GM12872 (cell line): ENCODE results near the gene CSF3.

Experiments
- TF ChIP-seq, protein P1 (sequence below): IDR thresholded peaks from 3 replicates; pipeline ENCODE4 v1.5.1; 2011; ENCODE audit warnings: low read depth, mild to moderate bottlenecking, low read length, moderate library complexity; ENCODE audit not compliant: insufficient read depth

Gene CSF3, protein sequence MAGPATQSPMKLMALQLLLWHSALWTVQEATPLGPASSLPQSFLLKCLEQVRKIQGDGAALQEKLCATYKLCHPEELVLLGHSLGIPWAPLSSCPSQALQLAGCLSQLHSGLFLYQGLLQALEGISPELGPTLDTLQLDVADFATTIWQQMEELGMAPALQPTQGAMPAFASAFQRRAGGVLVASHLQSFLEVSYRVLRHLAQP

GRCh38 chr17:40015005-40015997 lies at the start of gene CSF3:
TSS of gene CSF3 (plus strand) at chr17:40015440. CDS start at chr17:40015475, 35 bp downstream.
- TF ChIP-seq, protein P1, sequence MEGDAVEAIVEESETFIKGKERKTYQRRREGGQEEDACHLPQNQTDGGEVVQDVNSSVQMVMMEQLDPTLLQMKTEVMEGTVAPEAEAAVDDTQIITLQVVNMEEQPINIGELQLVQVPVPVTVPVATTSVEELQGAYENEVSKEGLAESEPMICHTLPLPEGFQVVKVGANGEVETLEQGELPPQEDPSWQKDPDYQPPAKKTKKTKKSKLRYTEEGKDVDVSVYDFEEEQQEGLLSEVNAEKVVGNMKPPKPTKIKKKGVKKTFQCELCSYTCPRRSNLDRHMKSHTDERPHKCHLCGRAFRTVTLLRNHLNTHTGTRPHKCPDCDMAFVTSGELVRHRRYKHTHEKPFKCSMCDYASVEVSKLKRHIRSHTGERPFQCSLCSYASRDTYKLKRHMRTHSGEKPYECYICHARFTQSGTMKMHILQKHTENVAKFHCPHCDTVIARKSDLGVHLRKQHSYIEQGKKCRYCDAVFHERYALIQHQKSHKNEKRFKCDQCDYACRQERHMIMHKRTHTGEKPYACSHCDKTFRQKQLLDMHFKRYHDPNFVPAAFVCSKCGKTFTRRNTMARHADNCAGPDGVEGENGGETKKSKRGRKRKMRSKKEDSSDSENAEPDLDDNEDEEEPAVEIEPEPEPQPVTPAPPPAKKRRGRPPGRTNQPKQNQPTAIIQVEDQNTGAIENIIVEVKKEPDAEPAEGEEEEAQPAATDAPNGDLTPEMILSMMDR: no peak

DNA sequence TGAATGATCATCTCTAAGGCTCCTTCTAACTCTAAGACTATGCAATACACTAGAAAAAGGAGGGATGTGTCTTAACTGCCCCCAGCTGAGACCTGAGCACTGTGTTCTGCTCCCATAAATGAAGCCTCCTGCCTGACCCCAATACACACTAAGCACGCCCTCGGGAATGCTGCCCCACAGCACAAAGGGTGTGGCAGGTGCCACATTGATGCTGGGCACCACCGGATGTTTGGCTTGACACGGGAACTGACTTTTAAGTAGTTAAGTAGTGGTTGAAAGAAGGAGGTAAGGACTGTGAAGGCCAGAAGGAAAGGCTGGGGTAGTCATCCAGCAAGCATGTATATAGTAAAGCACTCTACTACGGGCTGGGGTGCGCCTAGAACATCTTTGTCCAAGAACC lies 48.5 kb upstream of the CSF3 start:
- TF ChIP-seq, protein P1: no peak

DNA sequence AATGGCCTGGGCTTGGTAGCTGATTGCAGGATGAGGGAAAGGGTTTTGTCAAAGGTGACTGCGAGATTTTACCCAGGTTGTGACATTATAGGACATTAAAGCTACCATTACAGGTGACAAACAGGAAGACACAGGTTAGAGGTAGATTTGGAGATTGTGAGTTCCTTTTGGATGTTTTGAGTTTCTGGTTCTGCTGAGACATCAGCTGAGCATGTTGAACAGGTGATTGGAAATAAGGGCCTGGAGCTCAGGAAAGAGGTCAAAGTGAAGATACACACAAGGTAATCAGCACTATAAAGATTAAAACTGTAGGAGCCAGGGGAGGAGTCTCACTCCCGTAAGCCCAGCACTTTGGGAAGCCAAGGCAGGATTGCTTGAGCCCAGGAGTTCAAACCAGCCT lies 46.5 kb upstream of the CSF3 start:
- TF ChIP-seq, protein P1: no peak

GRCh38 chr17:39969375-39969774 lies 45.9 kb upstream of the CSF3 start:
- TF ChIP-seq, protein P1: no peak

GRCh38 chr17:39970157-39970692 lies 45.0 kb upstream of the CSF3 start:
- TF ChIP-seq, protein P1: no peak

- TF ChIP-seq, protein P1: no peak
Observed at GRCh38 chr17:39971076-39971603, 44.1 kb upstream of the CSF3 start.

GRCh38 chr17:39972271-39972670 lies 43.0 kb upstream of the CSF3 start:
- TF ChIP-seq, protein P1: no peak
